Measurements from ENCODE around the gene SUPT16H. TPM values are rescaled to one million over a fixed set of nuclear protein-coding genes. Genes with fewer than 3 reads are reported as not detected.

SUPT16H gene
- total RNA-seq, 1 experiment from 2014 or later, result 210 TPM

- Histone ChIP-seq H2BK15ac (ENCODE audit: low read depth, low read length) (no peak overlapping the region), H3K18ac (ENCODE audit: insufficient read length, low read depth, low read length) (no peak overlapping the region), H2BK20ac (ENCODE audit: low read depth, low read length, poor library complexity, severe bottlenecking) (no peak overlapping the region), H3K9me3 (ENCODE audit: control insufficient read depth, low read depth, low read length) (no peaks in the 10 kb centered on the region), H2BK5ac (ENCODE audit: insufficient read length, low read length) (no peak overlapping the region), H3K23ac (ENCODE audit: insufficient read length, low read depth, low read length) (no peak overlapping the region), H4K20me1 (ENCODE audit: control insufficient read depth, insufficient read depth, insufficient read length) (no peaks in the 10 kb centered on the region), H3K4ac (ENCODE audit: low read depth, low read length) (no peak overlapping the region), H3K27ac (ENCODE audit: insufficient read length, low read depth, low read length) (no peak overlapping the region), H4K91ac (ENCODE audit: insufficient read length, low read depth, low read length) (no peak overlapping the region), H4K5ac (ENCODE audit: insufficient read length, low read depth, low read length) (no peak overlapping the region), H3K56ac (ENCODE audit: insufficient read length, low read depth, low read length) (no peak overlapping the region), H4K8ac (replicated peaks; ENCODE audit: insufficient read length, low read depth, low read length) (no peak overlapping the region), H3K4me2 (ENCODE audit: insufficient read depth, insufficient read length, low read length) (no peak overlapping the region), H3K27me3 (ENCODE audit: insufficient read depth, low read length) (no peaks in the 10 kb centered on the region), H3K23me2 (ENCODE audit: insufficient read length, low read depth, low read length, poor library complexity, severe bottlenecking) (no peaks in the 10 kb centered on the region), H2BK120ac (ENCODE audit: low read depth, low read length, poor library complexity, severe bottlenecking) (no peak overlapping the region), H2BK12ac (ENCODE audit: insufficient read length, low read depth, low read length) (no peak overlapping the region), H2AFZ (ENCODE audit: low read length) (no peak overlapping the region), H3K14ac (ENCODE audit: insufficient read depth, low read length) (no peak overlapping the region), H3K79me2 (ENCODE audit: insufficient read depth, low read length) (no peaks in the 10 kb centered on the region), H3K9ac (ENCODE audit: extremely low read depth, insufficient read length, low read length) (no peak overlapping the region), H3K4me1 (ENCODE audit: insufficient read depth, low read length) (no peaks in the 10 kb centered on the region), H3T11ph (ENCODE audit: low read length) (no peak overlapping the region), H2AK5ac (ENCODE audit: insufficient read length, low read length) (no peak overlapping the region), H3K79me1 (ENCODE audit: insufficient read depth, low read depth, low read length, poor library complexity, severe bottlenecking) (no peaks in the 10 kb centered on the region)
- no peak for DNase-seq
- H3K36me3 Mint-ChIP-seq (ENCODE audit: insufficient read depth in 1 of 3, low read depth in 3 of 3), result no peaks in the 10 kb centered on the region
- H3K4me3 Mint-ChIP-seq, result no peak overlapping the region
- H3K9me3 Mint-ChIP-seq, result no peaks in the 10 kb centered on the region
- no peak for TF ChIP-seq CTCF (conservative IDR thresholded peaks at IDR 0.05)
- H3K27me3 Mint-ChIP-seq (ENCODE audit: low read depth), result peaks cover 3% of the 10 kb centered on the region; the same call in 1 of the 2 replicates
- WGBS (ENCODE audit: extremely low coverage, insufficient read length, low lambda C conversion rate), result no CpG with 5 or more reads among the region's 9 CpGs
- H3K4me1 Mint-ChIP-seq, result 0 out of 4 replicates have a peak, but pooled peaks cover 0 to 2% of the 10 kb centered on the region in 2 experiments
- no peak overlapping the region for H3K27ac Mint-ChIP-seq
Measured at GRCh38 chr14:21334202-21334906, 49.5 kb downstream of the SUPT16H start.
